IMR-90 (cell line): ENCODE measurements around the gene ALOXE3. TPM values are rescaled to one million over a fixed set of nuclear protein-coding genes. Genes with fewer than 3 reads are reported as not detected.

Experiments
- ATAC-seq: fragments of 200-7000 bp; cut with Tn5 transposase; 2 replicates; pipeline ENCODE4 v1.9.1; 2020; ENCODE audit warnings: low read depth, mild to moderate bottlenecking, moderate library complexity
- BruUV-seq: library from RNA; stranded (reverse); fragments of 400-500 nt; replicated peaks from 2 replicates; lab custom pipeline; 2021; lab: Mats Ljungman, UMichigan
- CTCF ChIA-PET: fragments of 300-600 bp; formaldehyde crosslinking; extraction: SDS; loops from one replicate; lab custom pipeline; 2021; ENCODE audit warnings: antibody characterized with exemption; lab: Yijun Ruan, JAX
- POLR2A ChIA-PET: fragments of 300-600 bp; sonication (Branson Sonifier 250); formaldehyde crosslinking; loops from one replicate; lab custom pipeline; 2022; ENCODE audit warnings: antibody characterized with exemption; ENCODE audit not compliant: unreplicated experiment; lab: Charles Lee
- DNase-seq: peaks from one replicate; pipeline ENCODE4 v3.0.0; 2013
- H2AFZ ChIP-seq: replicated peaks from 2 replicates; pipeline ENCODE3; 2013; ENCODE audit warnings: low read length, mild to moderate bottlenecking; ENCODE audit not compliant: poor library complexity
- H2AK5ac ChIP-seq: 2 replicates; pipeline ENCODE4 v1.6.1; 2013; ENCODE audit warnings: low read depth, low read length, inconsistent platforms
- H2AK9ac ChIP-seq: replicated peaks from 2 replicates; pipeline ENCODE3; 2013; ENCODE audit warnings: mild to moderate bottlenecking, low read depth, low read length, moderate library complexity; ENCODE audit not compliant: poor library complexity
- H2BK120ac ChIP-seq: 2 replicates; pipeline ENCODE4 v1.6.1; 2013; ENCODE audit warnings: low read depth, low read length, inconsistent platforms
- H2BK15ac ChIP-seq: 3 replicates; pipeline ENCODE4 v1.6.1; 2013; ENCODE audit warnings: low read depth, low read length, inconsistent platforms
- H2BK20ac ChIP-seq: 2 replicates; pipeline ENCODE4 v1.6.1; 2013; ENCODE audit warnings: low read depth, mild to moderate bottlenecking, inconsistent platforms, low read length, moderate library complexity
- H2BK5ac ChIP-seq: 2 replicates; pipeline ENCODE4 v1.6.1; 2013; ENCODE audit warnings: mild to moderate bottlenecking, low read depth, low read length, inconsistent platforms; ENCODE audit not compliant: poor library complexity, severe bottlenecking
- H3K14ac ChIP-seq: replicated peaks from 2 replicates; pipeline ENCODE4 v1.6.1; 2013; ENCODE audit warnings: low read depth, low read length, inconsistent platforms
- H3K18ac ChIP-seq: 2 replicates; pipeline ENCODE4 v1.6.1; 2013; ENCODE audit warnings: low read depth, low read length, control low read depth
- H3K23ac ChIP-seq: 2 replicates; pipeline ENCODE4 v1.6.1; 2013; ENCODE audit warnings: low read depth, low read length, inconsistent platforms
- H3K27ac ChIP-seq: 2 replicates; pipeline ENCODE4 v1.5.1; 2013; ENCODE audit warnings: mild to moderate bottlenecking, control low read depth, low read length; ENCODE audit not compliant: insufficient read depth
- H3K27me3 ChIP-seq: 2 replicates; pipeline ENCODE4 v1.6.1; 2013; ENCODE audit warnings: low read length; ENCODE audit not compliant: control insufficient read depth, insufficient read depth
- H3K36me3 ChIP-seq: 2 replicates; pipeline ENCODE4 v1.6.1; 2013; ENCODE audit warnings: low read length, mixed read lengths; ENCODE audit not compliant: control insufficient read depth, insufficient read depth
- H3K4ac ChIP-seq: 2 replicates; pipeline ENCODE4 v1.6.1; 2013; ENCODE audit warnings: low read depth, low read length, inconsistent platforms
- H3K4me1 ChIP-seq: 2 replicates; pipeline ENCODE4 v1.6.1; 2013; ENCODE audit warnings: low read length, mixed read lengths; ENCODE audit not compliant: control insufficient read depth, insufficient read depth
- H3K4me2 ChIP-seq: 2 replicates; pipeline ENCODE4 v1.6.1; 2013; ENCODE audit warnings: low read depth, mild to moderate bottlenecking, control low read depth, low read length, moderate library complexity
- H3K4me3 ChIP-seq: 2 replicates; pipeline ENCODE4 v1.5.1; 2013; ENCODE audit warnings: low read depth, mild to moderate bottlenecking, control low read depth, low read length, moderate library complexity; ENCODE audit not compliant: insufficient read depth
- H3K56ac ChIP-seq: 2 replicates; pipeline ENCODE4 v1.6.1; 2013; ENCODE audit warnings: low read length, inconsistent platforms; ENCODE audit not compliant: insufficient read depth; ENCODE audit errors: extremely low read depth
- H3K79me1 ChIP-seq, 2 experiments: 2 replicates each; pipeline ENCODE4 v1.6.1; 2013; ENCODE audit warnings: low read length in 2 of 2, inconsistent platforms in 1 of 2, low read depth in 1 of 2
- H3K9ac ChIP-seq: 2 replicates; pipeline ENCODE4 v1.6.1; 2013; ENCODE audit warnings: low read depth, low read length, control low read depth
- H3K9me1 ChIP-seq: 2 replicates; pipeline ENCODE4 v1.6.1; 2013; ENCODE audit warnings: low read length, inconsistent platforms; ENCODE audit not compliant: insufficient read depth
- H3K9me3 ChIP-seq: 2 replicates; pipeline ENCODE4 v1.6.1; 2013; ENCODE audit warnings: low read length; ENCODE audit not compliant: control insufficient read depth, insufficient read depth
- H4K20me1 ChIP-seq: 2 replicates; pipeline ENCODE4 v1.6.1; 2013; ENCODE audit warnings: low read length, inconsistent platforms; ENCODE audit not compliant: insufficient read depth
- H4K5ac ChIP-seq: 2 replicates; pipeline ENCODE4 v1.6.1; 2013; ENCODE audit warnings: mild to moderate bottlenecking, low read depth, low read length, control low read depth
- H4K8ac ChIP-seq, 2 experiments: 2 replicates each; pipeline ENCODE4 v1.6.1; 2013; ENCODE audit warnings: low read depth in 2 of 2, low read length in 2 of 2, control low read depth in 1 of 2, inconsistent platforms in 1 of 2
- H4K91ac ChIP-seq: 2 replicates; pipeline ENCODE4 v1.6.1; 2013; ENCODE audit warnings: low read depth, low read length, inconsistent platforms; ENCODE audit not compliant: insufficient read depth
- BHLHE40 ChIP-seq: fragments of 150-350 bp; IDR thresholded peaks from 2 replicates; pipeline ENCODE4 v1.6.1; 2016; ENCODE audit warnings: mild to moderate bottlenecking, low read depth, low read length
- CEBPB ChIP-seq: IDR thresholded peaks from 2 replicates; pipeline ENCODE4 v1.6.1; 2012; ENCODE audit warnings: low read depth, low read length, improper control_type of control experiment
- CHD1 ChIP-seq: IDR thresholded peaks from 2 replicates; pipeline ENCODE4 v1.6.1; 2012; ENCODE audit warnings: low read depth, low read length, improper control_type of control experiment
- CTCF ChIP-seq: conservative IDR thresholded peaks from 2 replicates; pipeline ENCODE4 v1.5.1; 2012; ENCODE audit warnings: mild to moderate bottlenecking, low read depth, low read length, improper control_type of control experiment
- ELK1 ChIP-seq: fragments of 150-350 bp; IDR thresholded peaks from 2 replicates; pipeline ENCODE4 v1.6.1; 2016; ENCODE audit warnings: low read depth, mild to moderate bottlenecking, low read length, moderate library complexity, borderline replicate concordance
- FOS ChIP-seq: fragments of 150-350 bp; IDR thresholded peaks from 2 replicates; pipeline ENCODE4 v1.6.1; 2016; ENCODE audit warnings: low read depth, low read length
- MAFK ChIP-seq: IDR thresholded peaks from 2 replicates; pipeline ENCODE4 v1.6.1; 2012; ENCODE audit warnings: low read depth, low read length, improper control_type of control experiment
- MAZ ChIP-seq: IDR thresholded peaks from 2 replicates; pipeline ENCODE4 v1.6.1; 2012; ENCODE audit warnings: low read depth, mild to moderate bottlenecking, low read length, improper control_type of control experiment, moderate library complexity, borderline replicate concordance
- MXI1 ChIP-seq: IDR thresholded peaks from 2 replicates; pipeline ENCODE4 v1.6.1; 2012; ENCODE audit warnings: low read depth, mild to moderate bottlenecking, low read length, moderate library complexity, borderline replicate concordance
- NFE2L2 ChIP-seq: fragments of 150-350 bp; IDR thresholded peaks from 2 replicates; pipeline ENCODE4 v1.6.1; 2016; ENCODE audit warnings: low read depth, mild to moderate bottlenecking, low read length
- POLR2A ChIP-seq: IDR thresholded peaks from 2 replicates; pipeline ENCODE4 v1.6.1; 2012; ENCODE audit warnings: mild to moderate bottlenecking, low read depth, low read length
- RAD21 ChIP-seq: IDR thresholded peaks from 2 replicates; pipeline ENCODE4 v1.6.1; 2012; ENCODE audit warnings: low read length, improper control_type of control experiment
- RFX5 ChIP-seq: IDR thresholded peaks from 2 replicates; pipeline ENCODE4 v1.8.0; 2012; ENCODE audit warnings: low read depth, mild to moderate bottlenecking, low read length, moderate library complexity
- SMC3 ChIP-seq: fragments of 150-350 bp; IDR thresholded peaks from 2 replicates; pipeline ENCODE4 v1.6.1; 2016; ENCODE audit warnings: low read depth, mild to moderate bottlenecking, antibody characterized with exemption, low read length, moderate library complexity
- USF2 ChIP-seq: fragments of 150-350 bp; IDR thresholded peaks from 2 replicates; pipeline ENCODE4 v1.6.1; 2017; ENCODE audit warnings: mild to moderate bottlenecking, antibody characterized with exemption, low read length, low read depth
- WGBS, 2 experiments: methylation state at CpG; one replicate each; pipeline versions ENCODE4 v1.1.5 to v1.1.7; 2013; ENCODE audit warnings: missing lambda C conversion rate in 2 of 2; ENCODE audit not compliant: insufficient read length in 1 of 2; ENCODE audit errors: extremely low coverage in 2 of 2; 5-methylcytosine and 5-hydroxymethylcytosine counted together
- dilution Hi-C: fragments of 300-500 bp; cut with HindIII; formaldehyde crosslinking; loops from one replicate; pipeline ENCODE4 v1.14.3; 2018; ENCODE audit warnings: low sequenced_read_pairs; ENCODE audit not compliant: unreplicated experiment
- in situ Hi-C: fragments of 300-500 bp; cut with MboI; formaldehyde crosslinking; loops from 3 replicates; pipeline ENCODE4 v1.14.3; 2019; ENCODE audit warnings: low sequenced_read_pairs, inconsistent platforms, mixed read lengths
- intact Hi-C: fragments of 100-400 bp; cut with micrococcal nuclease; formaldehyde crosslinking; loops from 2 replicates; pipeline ENCODE4 v1.10.0; 2022
- polyA plus RNA-seq, 3 experiments: library from polyadenylated mRNA; depleted of rRNA; stranded (reverse); fragments of >200 nt; gene quantifications; 2 replicates each; pipeline ENCODE4 v1.2.3, GENCODE V29; 2012; ENCODE audit warnings: low replicate concordance in 1 of 3
- total RNA-seq: library from RNA; depleted of rRNA; stranded (reverse); fragments of >200 nt; gene quantifications from 2 replicates; pipeline ENCODE4 v1.2.3, GENCODE V29; 2012

The ALOXE3 gene
- total and polyA plus RNA-seq, 2 of the 4 experiments (the other 2 are of a cell fraction): under 0.01 to 0.26 TPM

GRCh38 chr17:8149419-8150193, 31.3 kb upstream of the ALOXE3 start:
- H4K5ac ChIP-seq: no peak overlapping the region
- POLR2A ChIA-PET: no interaction called here
- CTCF ChIA-PET: no interaction called here
- TF ChIP-seq MAZ: no peak
- no peak for TF ChIP-seq BHLHE40
- no peak for TF ChIP-seq CTCF
- no peak for TF ChIP-seq ELK1
- TF ChIP-seq CHD1: no peak
- no peak for TF ChIP-seq RAD21
- TF ChIP-seq RFX5: no peak
- no peak for TF ChIP-seq POLR2A
- TF ChIP-seq SMC3: no peak
- TF ChIP-seq MAFK: no peak
- TF ChIP-seq MXI1: no peak
- TF ChIP-seq USF2: no peak
- TF ChIP-seq CEBPB: no peak
- TF ChIP-seq NFE2L2: no peak
- no peak for TF ChIP-seq FOS

More at GRCh38 chr17:8149419-8150193, 31.3 kb upstream of the ALOXE3 start:
- no peak overlapping the region for H2AK5ac ChIP-seq
- no peak overlapping the region for H3K56ac ChIP-seq
- 96% methylated on average over 22 of the region's 29 CpGs; no CpG with 5 or more reads in 1 of the 2 experiments for WGBS, 2 experiments
- no peak overlapping the region for H2BK20ac ChIP-seq
- no peak overlapping the region for H4K8ac ChIP-seq
- peaks cover 43% of the 10 kb centered on the region for H3K36me3 ChIP-seq
- H3K4me1 ChIP-seq: peaks cover 17% of the 10 kb centered on the region
- H2BK15ac ChIP-seq: no peak overlapping the region
- no peak overlapping the region for H2BK5ac ChIP-seq
- H3K9me3 ChIP-seq: no peaks in the 10 kb centered on the region
- H4K91ac ChIP-seq: no peak overlapping the region
- no peak overlapping the region for H3K18ac ChIP-seq
- no peak overlapping the region for H2AFZ ChIP-seq
- intact Hi-C loops: no loop called here
- H3K9me1 ChIP-seq: peaks cover 15% of the 10 kb centered on the region
- no peak overlapping the region for H3K4ac ChIP-seq
- H2BK120ac ChIP-seq: no peak overlapping the region
- no peak overlapping the region for H3K9ac ChIP-seq
- no peaks in the 10 kb centered on the region for H3K27me3 ChIP-seq
- no peak for DNase-seq
- no peak overlapping the region for H3K23ac ChIP-seq
- peaks cover 3 to 23% of the 10 kb centered on the region in 2 experiments; a peak in 2 of 4 replicates for H3K79me1 ChIP-seq
- peak overlapping the region; percentile 55 for H2AK9ac ChIP-seq
- H3K4me2 ChIP-seq: no peak overlapping the region
- H3K27ac ChIP-seq: no peak overlapping the region
- BruUV-seq: no TSS peak
- H4K20me1 ChIP-seq: peaks cover 9% of the 10 kb centered on the region
- no peak for ATAC-seq
- dilution Hi-C loops: no loop called here
- no peak overlapping the region for H3K4me3 ChIP-seq
- in situ Hi-C loops: loop anchor here (25.0 kb wide), 1 partner anchor 912 kb away; the partner anchor contains the start of genes DVL2, GABARAP and PHF23
- H3K14ac ChIP-seq: no peak overlapping the region
